Upper lobe of left lung (tissue), 6 donors: ENCODE measurements around the gene REPIN1. TPM values are rescaled to one million over a fixed set of nuclear protein-coding genes. Genes with fewer than 3 reads are reported as not detected.

Experiments used
- ATAC-seq, 2 donors: fragments of 200-7000 bp; cut with Tn5 transposase; one replicate each; pipeline ENCODE4 v1.9.1; 2022; ENCODE audit warnings: mild to moderate bottlenecking in 2 of 2, moderate library complexity in 2 of 2; ENCODE audit not compliant: low FRiP score in 2 of 2
- DNase-seq, 2 donors: peaks; one replicate each; pipeline ENCODE4 v3.0.0-alpha.2; 2019 to 2020
- H3K27ac ChIP-seq, 4 donors: fragments of 200-600 bp; sonication (generic); one replicate each; pipeline ENCODE4 v1.5.1; 2016 to 2019
- H3K27me3 ChIP-seq, 4 donors: fragments of 200-600 bp; sonication (generic); one replicate each; pipeline ENCODE4 v1.5.1; 2017 to 2019
- H3K36me3 ChIP-seq, 4 donors: fragments of 200-600 bp; sonication (generic); one replicate each; pipeline ENCODE4 v1.5.1; 2016 to 2019
- H3K4me1 ChIP-seq, 4 donors: fragments of 200-600 bp; sonication (generic); one replicate each; pipeline ENCODE4 v1.5.1; 2018 to 2019
- H3K4me3 ChIP-seq, 4 donors: fragments of 200-600 bp; sonication (generic); one replicate each; pipeline ENCODE4 v1.5.1; 2017 to 2019; ENCODE audit warnings: mild to moderate bottlenecking in 2 of 4, moderate library complexity in 1 of 4
- H3K9me3 ChIP-seq, 4 donors: fragments of 200-600 bp; sonication (generic); one replicate each; pipeline ENCODE4 v1.5.1; 2018 to 2019
- EP300 ChIP-seq, 4 donors: sonication (generic); formaldehyde crosslinking; IDR thresholded peaks; one replicate each; pipeline ENCODE4 v1.5.1; 2017; ENCODE audit warnings: antibody characterized with exemption in 4 of 4, control low read depth in 2 of 4
- POLR2A ChIP-seq, 4 donors: fragments of 450-650 bp; IDR thresholded peaks; one replicate each; pipeline ENCODE4 v1.5.1; 2016 to 2017; ENCODE audit warnings: antibody characterized with exemption in 4 of 4, mild to moderate bottlenecking in 2 of 4
- POLR2AphosphoS5 ChIP-seq, 2 donors: sonication (generic); formaldehyde crosslinking; IDR thresholded peaks; one replicate each; pipeline ENCODE4 v1.5.1; 2017; ENCODE audit warnings: antibody characterized with exemption in 2 of 2
- WGBS, 2 donors: methylation state at CpG; one replicate each; pipeline ENCODE4 v1.1.5; 2017 to 2018; 5-methylcytosine and 5-hydroxymethylcytosine counted together
- total RNA-seq, 6 donors: library from RNA; depleted of rRNA in 4 of 6; stranded (reverse); fragments of >200 nt in 4 of 6; gene quantifications; one replicate each; pipeline versions ENCODE4 v1.1.0 to v1.2.1, GENCODE V29; 2016 to 2021
- TF ChIP-seq, protein P1 (sequence below), 6 experiments: fragments of 450-650 bp in 4 of 6; fragments of 200-600 bp in 2 of 6; sonication (generic) in 2 of 6; IDR thresholded peaks; one replicate each; pipeline ENCODE4 v1.5.1; 2016 to 2019; ENCODE audit warnings: antibody characterized with exemption in 6 of 6
- donor health status: DM: no; HTN: no; CAD: no; lungs with moderate emphysema.
- donor health status: DM: no; HTN: yes; CAD: no; lungs with severe emphysema.

The REPIN1 gene
- total RNA-seq, 6 donors from 2014 or later: 65.2 to 125 (median 105) TPM

DNA sequence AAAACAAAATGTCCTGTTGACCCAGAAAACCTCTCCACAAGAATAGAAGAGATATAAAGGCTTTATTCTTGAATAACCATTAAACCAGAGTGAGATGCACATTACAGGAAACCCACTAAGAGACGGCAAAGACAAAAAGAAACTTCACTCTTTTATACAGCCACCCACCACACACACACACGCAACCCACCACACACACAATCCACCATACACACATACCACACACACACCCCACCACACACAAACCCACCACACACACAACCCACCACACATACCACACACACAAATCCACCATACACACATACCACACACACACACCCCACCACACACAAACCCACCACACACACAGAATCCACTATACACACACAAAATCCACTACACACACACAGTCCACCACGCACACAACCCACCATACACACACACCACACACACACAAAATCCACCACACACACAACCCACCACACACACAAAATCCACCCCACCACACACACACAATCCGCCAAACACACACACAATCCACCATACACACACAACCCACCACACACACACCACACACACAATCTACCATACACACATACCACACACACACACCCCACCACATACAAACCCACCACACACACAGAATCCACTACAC, 9.5 kb upstream of the REPIN1 start:
- WGBS, 2 donors: 86% methylated on average over 4 of the region's 4 CpGs
- DNase-seq (no peak), ATAC-seq (no peak)
- Histone ChIP-seq H3K4me3 (no peak overlapping the region), H3K36me3 (no peaks in the 10 kb centered on the region), H3K4me1 (no peaks in the 10 kb centered on the region), H3K27ac (no peak overlapping the region), H3K9me3 (no peaks in the 10 kb centered on the region), H3K27me3 (no peaks in the 10 kb centered on the region)
- TF ChIP-seq POLR2AphosphoS5 (IDR thresholded peaks at IDR 0.05): no peak
- no peak for TF ChIP-seq POLR2A (IDR thresholded peaks at IDR 0.05)
- TF ChIP-seq EP300 (IDR thresholded peaks at IDR 0.05): no peak
- TF ChIP-seq, protein P1, sequence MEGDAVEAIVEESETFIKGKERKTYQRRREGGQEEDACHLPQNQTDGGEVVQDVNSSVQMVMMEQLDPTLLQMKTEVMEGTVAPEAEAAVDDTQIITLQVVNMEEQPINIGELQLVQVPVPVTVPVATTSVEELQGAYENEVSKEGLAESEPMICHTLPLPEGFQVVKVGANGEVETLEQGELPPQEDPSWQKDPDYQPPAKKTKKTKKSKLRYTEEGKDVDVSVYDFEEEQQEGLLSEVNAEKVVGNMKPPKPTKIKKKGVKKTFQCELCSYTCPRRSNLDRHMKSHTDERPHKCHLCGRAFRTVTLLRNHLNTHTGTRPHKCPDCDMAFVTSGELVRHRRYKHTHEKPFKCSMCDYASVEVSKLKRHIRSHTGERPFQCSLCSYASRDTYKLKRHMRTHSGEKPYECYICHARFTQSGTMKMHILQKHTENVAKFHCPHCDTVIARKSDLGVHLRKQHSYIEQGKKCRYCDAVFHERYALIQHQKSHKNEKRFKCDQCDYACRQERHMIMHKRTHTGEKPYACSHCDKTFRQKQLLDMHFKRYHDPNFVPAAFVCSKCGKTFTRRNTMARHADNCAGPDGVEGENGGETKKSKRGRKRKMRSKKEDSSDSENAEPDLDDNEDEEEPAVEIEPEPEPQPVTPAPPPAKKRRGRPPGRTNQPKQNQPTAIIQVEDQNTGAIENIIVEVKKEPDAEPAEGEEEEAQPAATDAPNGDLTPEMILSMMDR (IDR thresholded peaks at IDR 0.05): no peak

DNA sequence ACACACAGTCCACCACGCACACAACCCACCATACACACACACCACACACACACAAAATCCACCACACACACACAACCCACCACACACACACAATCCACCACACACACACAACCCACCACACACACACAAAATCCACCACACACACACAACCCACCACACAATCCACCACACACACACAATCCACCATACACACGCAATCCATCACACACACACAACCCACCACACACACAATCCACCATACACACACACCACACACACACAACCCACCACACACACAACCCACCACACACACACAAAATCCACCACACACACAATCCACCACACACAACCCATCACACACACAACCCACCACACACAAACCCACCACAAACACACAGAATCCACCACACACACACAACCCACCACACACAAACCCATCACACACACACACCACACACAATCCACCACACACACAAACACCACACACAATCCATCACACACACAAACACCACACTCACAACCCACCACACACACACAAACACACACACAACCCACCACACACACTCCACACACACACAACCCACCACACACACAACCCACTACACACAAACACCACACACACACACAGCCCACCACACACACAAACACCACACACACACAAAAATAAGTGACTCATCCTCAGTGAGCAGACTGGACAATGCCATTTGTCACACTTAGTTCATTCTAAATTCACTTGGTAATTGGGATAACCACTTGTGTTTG, 8.8 kb upstream of the REPIN1 start:
- no peaks in the 10 kb centered on the region for H3K36me3 ChIP-seq
- no peaks in the 10 kb centered on the region for H3K9me3 ChIP-seq
- H3K4me1 ChIP-seq: no peaks in the 10 kb centered on the region
- ATAC-seq: no peak
- no peak overlapping the region for H3K4me3 ChIP-seq
- no peaks in the 10 kb centered on the region for H3K27me3 ChIP-seq
- DNase-seq: no peak
- WGBS, 2 donors: 90 to 97% methylated on average over 2 of the region's 2 CpGs
- TF ChIP-seq EP300 (IDR thresholded peaks at IDR 0.05) (no peak), POLR2AphosphoS5 (IDR thresholded peaks at IDR 0.05) (no peak), POLR2A (IDR thresholded peaks at IDR 0.05) (no peak)
- TF ChIP-seq, protein P1 (IDR thresholded peaks at IDR 0.05): no peak
- H3K27ac ChIP-seq: no peak overlapping the region

DNA sequence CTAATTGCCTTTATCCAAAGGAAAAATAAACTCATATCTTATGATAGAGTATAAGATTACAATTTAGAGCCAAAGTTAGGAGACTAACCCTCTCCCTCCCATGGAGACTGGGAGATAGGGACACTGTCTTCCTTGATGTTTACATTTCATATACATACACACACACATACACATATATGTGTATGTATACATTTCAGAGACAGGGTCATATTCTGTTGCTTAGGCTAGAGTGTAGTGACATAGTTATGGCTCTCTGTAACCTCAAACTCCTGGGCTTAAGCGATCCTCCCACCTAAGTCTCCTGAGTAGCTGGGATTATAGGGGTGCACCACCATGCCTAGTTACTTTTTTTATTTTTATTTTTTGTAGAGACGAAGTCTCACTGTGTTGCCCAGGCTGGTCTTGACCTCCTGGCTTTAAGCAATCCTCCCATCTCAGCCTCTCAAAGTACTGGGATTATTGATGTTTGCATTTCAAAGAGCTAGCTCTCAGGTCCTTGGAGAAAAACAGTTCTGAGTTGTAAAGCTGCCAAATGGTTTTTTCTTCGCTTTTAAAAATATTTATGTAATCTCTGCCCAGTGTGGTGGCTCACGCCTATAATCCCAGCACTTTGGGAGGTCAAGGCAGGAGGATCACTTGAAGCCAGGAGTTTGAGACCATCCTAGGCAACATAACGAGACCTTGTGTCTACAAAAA, 8.1 kb upstream of the REPIN1 start:
- ATAC-seq: no peak
- WGBS, 2 donors: 72 to 83% methylated on average over 5 of the region's 5 CpGs
- Histone ChIP-seq H3K9me3 (no peaks in the 10 kb centered on the region), H3K27ac (no peak overlapping the region), H3K36me3 (no peaks in the 10 kb centered on the region), H3K4me1 (no peaks in the 10 kb centered on the region), H3K27me3 (no peaks in the 10 kb centered on the region), H3K4me3 (no peak overlapping the region)
- no peak for DNase-seq
- TF ChIP-seq, protein P1 (IDR thresholded peaks at IDR 0.05): no peak
- TF ChIP-seq EP300 (IDR thresholded peaks at IDR 0.05) (no peak), POLR2AphosphoS5 (IDR thresholded peaks at IDR 0.05) (no peak), POLR2A (IDR thresholded peaks at IDR 0.05) (no peak)

DNA sequence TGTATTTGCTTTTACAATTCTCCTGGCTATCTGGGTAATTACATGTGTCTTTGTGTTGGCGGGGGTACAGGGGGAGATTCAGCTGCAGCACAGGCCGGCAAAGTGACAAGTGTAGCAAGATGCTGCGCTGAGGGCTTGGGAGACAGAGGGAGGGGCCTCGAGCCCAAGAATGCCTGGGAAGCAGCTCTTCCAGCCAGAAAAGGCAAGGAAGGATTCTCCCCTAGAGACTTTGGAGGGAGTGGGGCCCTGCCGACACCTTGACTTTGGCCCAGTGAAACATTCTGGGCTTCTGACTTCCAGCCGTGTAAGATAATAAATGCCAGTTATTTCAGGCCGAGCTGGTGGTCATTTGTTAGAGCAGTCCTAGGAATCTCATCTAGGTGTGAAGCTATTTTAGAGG, 7.2 kb upstream of the REPIN1 start:
- Histone ChIP-seq H3K27me3 (no peaks in the 10 kb centered on the region), H3K4me1 (no peaks in the 10 kb centered on the region), H3K9me3 (no peaks in the 10 kb centered on the region), H3K27ac (no peak overlapping the region), H3K4me3 (no peak overlapping the region), H3K36me3 (no peaks in the 10 kb centered on the region)
- 76 to 83% methylated on average over 6 to 7 of the region's 7 CpGs for WGBS, 2 donors
- DNase-seq (no peak), ATAC-seq (no peak)
- TF ChIP-seq, protein P1 (IDR thresholded peaks at IDR 0.05): no peak
- TF ChIP-seq POLR2A (IDR thresholded peaks at IDR 0.05) (no peak), EP300 (IDR thresholded peaks at IDR 0.05) (no peak), POLR2AphosphoS5 (IDR thresholded peaks at IDR 0.05) (no peak)
